GM18499 (cell line): ENCODE measurements around the gene UTF1.
A peak's percentile ranks its signal among the peaks of the same experiment; 100 is the strongest.

Source experiments
- ATAC-seq: cut with Tn5 transposase; IDR thresholded peaks from one replicate; pipeline ENCODE4 v1.9.1; 2021; ENCODE audit warnings: moderate number of reproducible peaks; ENCODE audit not compliant: insufficient read depth, unreplicated experiment

The UTF1 gene

DNA sequence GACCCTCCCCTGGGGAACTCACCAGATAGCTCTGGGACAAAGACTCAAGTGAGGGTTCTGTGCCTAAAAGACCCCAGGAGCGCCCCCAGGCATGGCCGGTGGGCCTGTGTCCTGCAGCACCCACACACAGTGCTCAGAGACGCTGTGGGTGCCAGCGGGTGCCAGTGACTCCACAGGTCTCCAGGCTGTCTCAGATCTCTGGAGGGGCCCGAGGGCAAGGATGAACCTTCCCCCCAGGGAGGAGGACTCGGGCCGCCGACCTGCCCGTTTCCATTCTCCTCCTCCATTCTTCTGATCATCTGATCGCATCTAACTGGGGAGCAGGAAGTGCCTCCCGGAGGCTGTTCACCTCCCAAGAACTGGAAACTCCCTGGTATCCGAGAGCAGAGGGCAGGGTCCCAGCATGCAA is 45.7 kb downstream of the UTF1 start:
- no peak for ATAC-seq

DNA sequence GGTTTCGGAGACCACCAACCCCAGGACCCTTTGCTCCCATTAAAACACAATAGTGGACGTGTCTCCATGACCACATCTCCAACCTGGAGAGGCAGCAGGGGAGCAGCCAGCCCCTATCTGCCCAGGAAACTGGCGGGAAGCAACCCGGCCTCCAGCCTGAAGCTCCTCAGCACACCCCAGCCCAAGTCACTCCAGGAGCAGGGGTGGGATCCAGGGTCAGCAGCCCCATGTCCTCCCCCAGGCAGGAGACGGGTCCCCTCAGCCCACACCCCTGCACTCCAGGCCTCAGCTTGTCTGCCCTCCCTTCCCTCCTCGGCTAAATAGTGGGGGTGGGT is 46.0 kb downstream of the UTF1 start:
- ATAC-seq: no peak

DNA sequence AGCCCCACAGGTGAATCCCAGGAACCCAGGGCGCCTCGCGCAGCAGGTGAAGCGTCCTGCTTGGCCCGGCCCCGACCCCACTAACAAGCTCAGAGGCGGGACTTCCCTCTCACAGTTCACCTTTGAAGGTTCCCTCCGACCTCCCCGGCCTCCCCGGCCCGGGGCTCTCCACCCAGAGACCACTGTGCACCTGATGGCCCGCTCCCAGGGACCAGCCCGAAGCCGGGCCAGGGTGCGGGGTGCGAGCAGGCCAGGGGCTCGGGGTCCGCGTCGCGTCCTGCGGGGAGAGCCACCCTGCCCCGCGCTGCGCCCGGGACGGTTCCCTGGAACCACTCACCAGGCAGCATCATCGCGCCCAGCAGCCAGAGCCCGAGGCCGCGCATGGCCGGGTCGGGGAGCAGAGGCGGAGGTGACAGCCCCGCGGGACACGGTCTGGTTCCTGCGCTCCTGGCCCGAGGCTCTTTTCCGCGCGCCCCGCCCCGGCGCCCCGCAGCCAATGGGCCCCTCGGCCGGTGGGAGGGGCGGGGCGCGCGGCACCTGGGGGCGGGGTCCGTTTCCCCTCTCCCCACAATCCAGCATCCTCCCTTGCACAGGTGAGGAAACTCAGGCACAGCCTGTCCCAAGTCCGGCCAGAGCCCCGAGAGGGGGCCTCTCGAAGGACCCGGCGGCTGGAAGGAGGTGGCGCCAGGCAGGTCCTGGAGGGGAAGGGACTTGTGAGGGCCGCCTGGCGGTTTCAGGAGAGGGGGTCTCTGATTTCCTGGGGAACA is 46.6 kb downstream of the UTF1 start, which contains the start of gene ADAM8:
ADAM8 (minus strand) TSS at position 434 of the 767 bp plus-strand sequence; CDS start at position 383, 51 bp downstream.
- no peak for ATAC-seq

DNA sequence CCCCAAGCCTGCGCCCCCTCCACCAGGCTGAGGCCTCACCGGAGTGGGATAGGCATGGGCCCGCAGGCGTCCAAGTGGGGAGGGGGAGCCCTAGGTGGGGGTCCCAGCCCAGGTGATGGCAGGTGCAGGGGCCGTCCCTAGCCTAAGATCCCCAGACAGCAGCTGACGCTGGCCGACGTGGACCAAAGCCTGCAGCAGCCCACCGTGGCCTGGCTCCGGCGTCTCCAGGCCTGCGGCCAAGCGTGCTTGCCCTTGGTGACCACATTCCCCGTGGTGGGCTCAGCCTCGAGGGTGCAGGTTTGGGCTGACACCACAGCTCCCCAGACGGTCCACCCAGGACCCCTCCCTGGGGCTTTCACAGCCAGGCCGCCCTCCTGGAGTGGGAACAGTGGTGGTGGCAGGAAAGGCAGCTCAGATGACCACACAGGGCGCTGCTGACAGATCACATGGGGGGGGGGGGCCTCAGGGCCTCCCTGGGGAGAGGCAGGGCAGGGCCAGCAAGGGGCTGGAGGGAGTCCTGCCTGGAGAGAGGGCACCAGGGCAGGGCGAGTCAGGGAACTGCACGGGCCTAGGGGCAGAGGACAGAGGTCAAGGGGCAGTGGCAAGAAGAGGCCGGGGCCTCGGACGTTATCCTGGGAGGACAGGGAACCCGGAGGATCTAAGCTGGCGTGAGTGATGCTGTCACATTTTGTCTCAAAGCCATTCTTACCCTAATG is 47.4 kb downstream of the UTF1 start:
- ATAC-seq: no peak

DNA sequence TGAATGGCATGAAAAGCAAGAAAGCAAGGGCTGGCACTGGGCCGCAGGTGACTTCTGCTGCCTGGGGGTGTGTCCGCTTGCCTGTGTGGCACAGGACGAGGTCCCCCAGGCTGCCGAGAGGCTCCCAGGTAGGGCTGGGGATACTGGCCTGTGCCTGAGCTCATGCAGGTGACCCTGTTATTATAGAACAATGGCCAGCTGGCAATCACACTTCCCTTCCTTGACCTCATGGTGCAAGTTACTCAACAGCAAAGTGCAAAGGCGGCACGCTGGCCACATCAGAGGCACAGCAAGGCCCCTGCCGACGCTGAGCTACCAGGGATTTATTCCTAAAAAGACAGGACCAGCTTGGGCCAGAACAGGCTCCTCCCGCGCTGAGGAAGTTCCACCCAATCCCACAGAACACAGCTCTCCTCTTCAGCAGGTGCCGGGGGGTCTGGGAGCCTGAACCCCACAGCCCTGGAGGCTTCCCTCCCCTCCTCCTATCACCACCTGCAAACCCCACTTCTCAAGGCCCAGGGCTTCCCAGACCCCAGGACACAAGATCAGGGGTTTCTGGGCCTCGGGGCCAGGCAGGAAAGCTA is 48.1 kb downstream of the UTF1 start:
- ATAC-seq: no peak

DNA sequence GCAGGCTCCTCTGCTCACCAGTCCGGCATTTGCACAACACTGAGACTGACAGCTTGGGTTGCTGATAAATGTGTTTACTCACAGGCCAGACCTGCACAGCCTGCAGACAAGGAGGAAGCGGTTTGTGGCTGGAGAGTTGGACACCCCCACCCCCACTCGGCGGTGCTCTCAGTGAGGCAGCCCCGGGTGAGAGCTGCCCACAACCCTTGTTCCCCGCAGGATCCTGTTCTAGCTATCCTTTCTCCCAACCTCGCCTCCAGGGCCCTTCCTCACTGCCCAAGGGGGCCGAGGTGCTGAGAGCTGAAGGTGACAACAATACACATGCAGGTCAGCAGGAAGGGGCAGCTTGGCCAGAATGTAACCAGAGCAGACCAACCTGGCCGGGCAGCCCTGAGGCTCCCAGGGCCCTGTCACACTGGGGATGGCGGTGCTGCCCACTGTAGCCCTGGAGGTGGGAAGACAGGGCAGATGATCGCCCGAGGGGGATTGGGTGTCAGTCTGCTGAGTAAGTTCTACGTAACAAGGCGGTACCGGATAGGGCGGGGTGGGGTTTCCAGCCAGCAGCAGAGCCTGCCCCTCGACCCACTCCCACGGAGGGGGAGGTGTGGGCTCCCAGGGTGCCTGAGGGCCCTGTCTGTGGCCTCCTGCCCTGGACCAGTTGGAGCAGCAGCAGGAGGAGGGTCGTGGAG is 48.7 kb downstream of the UTF1 start:
- ATAC-seq: peak; percentile 28

DNA sequence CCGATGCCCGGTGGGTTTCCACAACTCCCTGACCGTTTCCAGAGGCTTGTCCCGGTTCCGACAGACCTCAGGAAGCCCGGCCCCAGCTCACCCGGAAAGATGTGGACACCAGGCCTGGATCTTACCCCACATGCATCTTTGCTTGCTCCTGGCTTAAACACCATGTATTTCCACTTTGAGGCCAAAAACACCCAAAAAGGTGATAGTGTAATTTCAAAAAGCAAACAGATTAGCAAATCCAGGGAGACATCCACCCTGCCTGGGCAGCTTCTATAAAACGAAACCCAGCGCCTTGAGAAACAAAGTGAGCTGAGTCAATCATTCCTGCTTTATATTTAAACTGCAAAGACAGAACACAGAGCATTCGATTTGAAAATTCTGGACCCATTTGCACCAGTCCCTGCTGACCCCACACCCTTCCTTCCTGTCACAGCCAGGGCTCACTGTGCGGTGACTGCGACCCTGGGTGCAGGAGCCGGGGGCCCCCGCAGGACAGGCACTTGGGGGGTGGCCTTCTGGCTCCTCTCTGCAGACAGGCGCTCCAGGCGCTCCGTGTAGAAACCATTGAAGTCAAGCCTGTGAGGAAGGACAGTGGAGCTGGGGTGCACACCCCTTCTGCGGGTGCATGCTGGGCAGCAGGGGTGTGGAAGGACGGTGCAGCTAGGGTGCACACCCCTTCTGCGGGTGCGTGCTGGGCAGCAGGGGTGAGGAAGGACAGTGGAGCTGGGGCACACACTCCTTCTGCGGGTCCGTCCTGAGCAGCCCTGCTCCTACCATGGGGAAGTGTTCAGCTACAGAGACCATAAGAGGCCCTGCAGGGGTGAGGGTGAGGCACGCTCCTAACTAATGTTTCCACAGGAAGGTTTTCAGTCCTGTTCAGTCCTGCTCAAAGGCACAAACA is 49.6 kb downstream of the UTF1 start:
- ATAC-seq: no peak

DNA sequence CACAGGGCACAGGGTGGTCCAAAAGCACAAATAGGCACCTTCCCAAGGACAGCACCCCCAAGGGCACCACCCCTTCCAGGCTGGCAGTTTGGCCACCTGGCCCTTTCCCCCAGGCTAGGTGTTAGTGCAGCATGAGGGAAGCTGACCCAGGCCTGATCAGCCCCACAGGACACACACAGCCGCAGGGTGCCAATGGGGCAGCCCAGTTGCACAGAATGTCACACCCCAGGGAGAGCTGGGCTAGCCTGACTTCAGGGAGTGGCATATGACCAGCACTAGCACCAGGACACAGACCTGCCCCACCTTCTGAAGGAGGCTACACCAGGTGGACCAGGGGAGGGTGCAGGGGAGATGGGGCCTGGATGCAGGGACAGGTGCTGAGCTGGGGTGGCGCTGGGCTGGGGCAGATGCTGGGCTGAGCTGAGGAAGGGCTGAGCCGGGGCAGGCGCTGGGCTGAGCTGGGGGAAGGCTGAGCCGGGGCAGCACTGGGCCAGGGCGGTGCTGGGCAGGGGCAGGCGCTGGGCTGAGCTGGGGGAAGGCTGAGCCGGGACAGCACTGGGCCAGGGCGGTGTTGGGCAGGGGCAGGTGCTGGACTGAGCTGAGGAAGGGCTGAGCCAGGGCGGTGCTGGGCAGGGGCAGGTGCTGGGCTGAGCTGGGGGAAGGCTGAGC is 50.5 kb downstream of the UTF1 start:
- no peak for ATAC-seq

DNA sequence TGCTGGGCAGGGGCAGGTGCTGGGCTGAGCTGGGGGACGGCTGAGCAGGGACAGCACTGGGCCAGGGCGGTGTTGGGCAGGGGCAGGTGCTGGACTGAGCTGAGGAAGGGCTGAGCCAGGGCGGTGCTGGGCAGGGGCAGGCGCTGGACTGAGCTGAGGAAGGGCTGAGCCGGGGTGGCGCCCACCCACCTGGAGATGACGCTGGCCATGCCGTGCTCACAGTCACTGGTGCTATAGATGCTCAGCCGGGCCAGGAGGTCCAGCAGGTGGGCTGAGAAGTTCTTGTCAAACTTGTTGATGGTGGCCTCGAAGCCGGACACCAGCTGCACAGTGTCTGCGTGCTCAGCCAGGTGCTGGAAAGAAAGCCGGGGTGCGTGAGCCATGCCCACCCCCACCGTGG is 51.1 kb downstream of the UTF1 start:
- no peak for ATAC-seq
